GM23338 (cell line): ENCODE measurements around the gene RAMP3. TPM values are rescaled to one million over a fixed set of nuclear protein-coding genes. Genes with fewer than 3 reads are reported as not detected.

Source experiments
- ATAC-seq: fragments of 200-7000 bp; cut with Tn5 transposase; 3 replicates; pipeline ENCODE4 v1.9.1; 2020
- DNase-seq: peaks from one replicate; pipeline ENCODE4 v3.0.0-alpha.2; 2015; ENCODE audit warnings: low spot score
- H2AFZ ChIP-seq: fragments of 200-600 bp; sonication (generic); 2 replicates; pipeline ENCODE4 v1.8.0; 2016; ENCODE audit warnings: antibody characterized with exemption, mild to moderate bottlenecking, moderate library complexity
- H3F3A ChIP-seq: fragments of 200-600 bp; sonication (generic); replicated peaks from 2 replicates; pipeline ENCODE4 v1.8.0; 2017; ENCODE audit warnings: antibody characterized with exemption, mixed run types, low read depth
- H3K27ac ChIP-seq: fragments of 200-600 bp; sonication (generic); 2 replicates; pipeline ENCODE4 v1.6.1; 2016; ENCODE audit warnings: low read depth
- H3K27me3 ChIP-seq: fragments of 200-600 bp; sonication (generic); 2 replicates; pipeline ENCODE4 v1.8.0; 2016; ENCODE audit warnings: mild to moderate bottlenecking, mixed run types, moderate library complexity; ENCODE audit not compliant: insufficient read depth
- H3K36me3 ChIP-seq: fragments of 200-600 bp; sonication (generic); 2 replicates; pipeline ENCODE4 v1.8.0; 2016; ENCODE audit warnings: mild to moderate bottlenecking; ENCODE audit not compliant: insufficient read depth
- H3K4me1 ChIP-seq: fragments of 200-600 bp; sonication (generic); 2 replicates; pipeline ENCODE4 v1.8.0; 2016; ENCODE audit warnings: mild to moderate bottlenecking, moderate library complexity; ENCODE audit not compliant: insufficient read depth
- H3K4me2 ChIP-seq: fragments of 200-600 bp; sonication (generic); 2 replicates; pipeline ENCODE4 v1.7.1; 2017; ENCODE audit warnings: mixed run types
- H3K4me3 ChIP-seq: fragments of 200-600 bp; sonication (generic); 2 replicates; pipeline ENCODE4 v1.6.1; 2016; ENCODE audit warnings: mixed run types
- H3K79me2 ChIP-seq: fragments of 200-600 bp; sonication (generic); replicated peaks from 2 replicates; pipeline ENCODE4 v1.8.0; 2017; ENCODE audit warnings: mild to moderate bottlenecking; ENCODE audit not compliant: insufficient read depth
- H3K9me2 ChIP-seq: fragments of 200-600 bp; sonication (generic); 2 replicates; pipeline ENCODE4 v1.8.0; 2017; ENCODE audit not compliant: insufficient read depth
- H4K20me1 ChIP-seq: fragments of 200-600 bp; sonication (generic); replicated peaks from 2 replicates; pipeline ENCODE4 v1.8.0; 2017; ENCODE audit warnings: mild to moderate bottlenecking; ENCODE audit not compliant: insufficient read depth
- H3K27ac Mint-ChIP-seq: 2 replicates; pipeline ENCODE4 v1.8.0; 2020; ENCODE audit warnings: inconsistent platforms, mild to moderate bottlenecking, moderate library complexity, mixed read lengths
- H3K27me3 Mint-ChIP-seq: 3 replicates; pipeline ENCODE4 v1.8.0; 2022; ENCODE audit warnings: low read depth, mild to moderate bottlenecking, moderate library complexity, mixed read lengths, inconsistent platforms; ENCODE audit not compliant: insufficient read depth, poor library complexity
- H3K36me3 Mint-ChIP-seq: 3 replicates; pipeline ENCODE4 v1.8.0; 2021; ENCODE audit warnings: low read depth, mild to moderate bottlenecking, inconsistent platforms, moderate library complexity, mixed read lengths
- H3K4me1 Mint-ChIP-seq: 3 replicates; pipeline ENCODE4 v1.8.0; 2020; ENCODE audit warnings: mild to moderate bottlenecking, inconsistent platforms, mixed read lengths
- H3K4me3 Mint-ChIP-seq: 3 replicates; pipeline ENCODE4 v1.8.0; 2021; ENCODE audit warnings: moderate library complexity, mild to moderate bottlenecking, inconsistent platforms, mixed read lengths
- H3K9me3 Mint-ChIP-seq: 3 replicates; pipeline ENCODE4 v1.8.0; 2020; ENCODE audit warnings: moderate library complexity, mild to moderate bottlenecking, inconsistent platforms, mixed read lengths
- CREB1 ChIP-seq: fragments of 250-450 bp; sonication (Bioruptor Pico); IDR thresholded peaks from 2 replicates; pipeline ENCODE4 v1.5.0; 2020; ENCODE audit warnings: low read depth, mild to moderate bottlenecking, moderate library complexity
- CTCF ChIP-seq, 2 experiments: fragments of 200-600 bp in 1 of 2; sonication (generic) in 1 of 2; conservative IDR thresholded peaks; 2 replicates each; pipeline versions ENCODE4 v1.5.1 to v1.6.1; 2016 to 2017; ENCODE audit warnings: antibody characterized with exemption in 2 of 2, low read depth in 2 of 2, mild to moderate bottlenecking in 2 of 2, moderate library complexity in 1 of 2
- EZH2 ChIP-seq: fragments of 200-600 bp; sonication (generic); IDR thresholded peaks from one replicate; pipeline ENCODE4 v1.8.0; 2017; ENCODE audit warnings: antibody characterized with exemption, mild to moderate bottlenecking, low read depth; ENCODE audit not compliant: unreplicated experiment
- EZH2phosphoT487 ChIP-seq: fragments of 200-600 bp; sonication (generic); IDR thresholded peaks from one replicate; pipeline ENCODE4 v1.8.1; 2018; ENCODE audit warnings: antibody characterized with exemption; ENCODE audit not compliant: unreplicated experiment
- NANOG ChIP-seq: IDR thresholded peaks from 2 replicates; pipeline ENCODE4 v1.6.1; 2016; ENCODE audit warnings: antibody characterized with exemption, borderline replicate concordance
- POLR2AphosphoS5 ChIP-seq: IDR thresholded peaks from 2 replicates; pipeline ENCODE4 v1.6.1; 2016; ENCODE audit warnings: antibody characterized with exemption, low read depth
- STAT1 ChIP-seq: IDR thresholded peaks from one replicate; pipeline ENCODE4 v1.6.1; 2016; ENCODE audit warnings: antibody characterized with exemption; ENCODE audit not compliant: unreplicated experiment
- ZNF114 ChIP-seq: fragments of 250-450 bp; sonication (Bioruptor Pico); IDR thresholded peaks from 2 replicates; pipeline ENCODE4 v1.5.0; 2020; ENCODE audit warnings: mild to moderate bottlenecking, moderate library complexity
- polyA plus RNA-seq: library from polyadenylated mRNA; unstranded; fragments of >200 nt; fragmentation: Nextera tagmentation; extraction: Ambion mirVana; gene quantifications from 2 replicates; pipeline ENCODE4 v1.2.1, GENCODE V29; 2016
- total RNA-seq: library from RNA; depleted of rRNA; stranded (reverse); fragments of >200 nt; shearing (Covaris generic); gene quantifications from 2 replicates; pipeline ENCODE4 v1.2.3, GENCODE V29; 2014
- TF ChIP-seq, protein P1 (sequence below): IDR thresholded peaks from one replicate; pipeline ENCODE4 v1.6.1; 2018; ENCODE audit warnings: antibody characterized with exemption; ENCODE audit not compliant: unreplicated experiment
- TF ChIP-seq, protein P2 (sequence below): fragments of 250-450 bp; sonication (Bioruptor Pico); IDR thresholded peaks from 2 replicates; pipeline ENCODE4 v1.5.0; 2020; ENCODE audit warnings: mild to moderate bottlenecking, moderate library complexity

Gene RAMP3
- total and polyA plus RNA-seq, 2 experiments from 2014 or later: 1.1 to 4.6 TPM

DNA sequence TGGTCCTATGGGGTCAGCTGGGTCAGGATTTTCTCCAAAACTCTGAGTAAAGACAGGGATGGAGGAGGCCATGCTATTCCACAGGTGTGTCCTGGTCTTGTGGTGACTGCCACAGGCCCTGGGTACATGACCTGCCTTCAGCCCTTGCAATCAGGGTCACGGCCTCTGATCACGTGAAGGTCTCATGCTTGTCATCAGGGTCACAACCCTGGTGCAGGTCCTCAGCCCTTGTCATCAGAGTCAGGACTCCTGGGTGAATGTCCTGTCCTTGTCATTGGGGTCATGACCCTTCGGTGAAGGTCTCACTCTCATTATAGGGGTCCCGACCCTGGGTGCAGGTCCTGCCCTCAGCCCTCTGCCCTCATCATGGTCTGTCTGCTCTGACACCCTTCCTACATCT lies 24.2 kb upstream of the RAMP3 start (continued):
- TF ChIP-seq, protein P1, sequence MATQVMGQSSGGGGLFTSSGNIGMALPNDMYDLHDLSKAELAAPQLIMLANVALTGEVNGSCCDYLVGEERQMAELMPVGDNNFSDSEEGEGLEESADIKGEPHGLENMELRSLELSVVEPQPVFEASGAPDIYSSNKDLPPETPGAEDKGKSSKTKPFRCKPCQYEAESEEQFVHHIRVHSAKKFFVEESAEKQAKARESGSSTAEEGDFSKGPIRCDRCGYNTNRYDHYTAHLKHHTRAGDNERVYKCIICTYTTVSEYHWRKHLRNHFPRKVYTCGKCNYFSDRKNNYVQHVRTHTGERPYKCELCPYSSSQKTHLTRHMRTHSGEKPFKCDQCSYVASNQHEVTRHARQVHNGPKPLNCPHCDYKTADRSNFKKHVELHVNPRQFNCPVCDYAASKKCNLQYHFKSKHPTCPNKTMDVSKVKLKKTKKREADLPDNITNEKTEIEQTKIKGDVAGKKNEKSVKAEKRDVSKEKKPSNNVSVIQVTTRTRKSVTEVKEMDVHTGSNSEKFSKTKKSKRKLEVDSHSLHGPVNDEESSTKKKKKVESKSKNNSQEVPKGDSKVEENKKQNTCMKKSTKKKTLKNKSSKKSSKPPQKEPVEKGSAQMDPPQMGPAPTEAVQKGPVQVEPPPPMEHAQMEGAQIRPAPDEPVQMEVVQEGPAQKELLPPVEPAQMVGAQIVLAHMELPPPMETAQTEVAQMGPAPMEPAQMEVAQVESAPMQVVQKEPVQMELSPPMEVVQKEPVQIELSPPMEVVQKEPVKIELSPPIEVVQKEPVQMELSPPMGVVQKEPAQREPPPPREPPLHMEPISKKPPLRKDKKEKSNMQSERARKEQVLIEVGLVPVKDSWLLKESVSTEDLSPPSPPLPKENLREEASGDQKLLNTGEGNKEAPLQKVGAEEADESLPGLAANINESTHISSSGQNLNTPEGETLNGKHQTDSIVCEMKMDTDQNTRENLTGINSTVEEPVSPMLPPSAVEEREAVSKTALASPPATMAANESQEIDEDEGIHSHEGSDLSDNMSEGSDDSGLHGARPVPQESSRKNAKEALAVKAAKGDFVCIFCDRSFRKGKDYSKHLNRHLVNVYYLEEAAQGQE: no peak
- TF ChIP-seq CREB1 (CRISPR knock-in tag): no peak
- TF ChIP-seq POLR2AphosphoS5: no peak
- no peak for TF ChIP-seq NANOG

DNA sequence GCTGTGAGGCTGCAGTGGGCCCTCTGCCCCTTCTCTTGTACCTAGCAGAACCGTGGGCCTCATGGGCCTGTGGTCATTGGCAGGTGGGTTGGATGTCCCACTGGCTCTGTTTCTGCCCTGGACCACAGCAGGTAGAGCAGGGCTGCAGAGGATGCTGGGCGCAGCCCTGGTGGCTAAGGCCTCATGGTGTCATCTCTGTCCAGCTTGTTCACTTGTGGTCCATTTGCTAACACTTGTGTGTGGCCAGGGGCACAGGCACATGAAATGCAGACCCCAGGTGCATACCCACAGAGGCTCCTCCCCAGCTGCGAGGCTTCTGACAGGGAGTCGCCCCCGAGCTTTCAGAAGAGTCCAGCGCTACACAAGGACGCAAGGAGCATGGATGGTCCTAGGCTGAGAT lies 23.7 kb upstream of the RAMP3 start:
- no peaks in the 10 kb centered on the region for H4K20me1 ChIP-seq
- no peak for DNase-seq
- H3K9me2 ChIP-seq: no peaks in the 10 kb centered on the region
- H3K4me2 ChIP-seq: no peak overlapping the region
- no peak for ATAC-seq
- H3K36me3 ChIP-seq: no peaks in the 10 kb centered on the region
- no peak overlapping the region for H3K4me3 Mint-ChIP-seq
- no peak overlapping the region for H3K27ac Mint-ChIP-seq
- no peaks in the 10 kb centered on the region for H3K79me2 ChIP-seq
- H3K27me3 Mint-ChIP-seq: peaks cover 6% of the 10 kb centered on the region
- no peak overlapping the region for H3K27ac ChIP-seq
- H3K4me1 ChIP-seq: no peaks in the 10 kb centered on the region
- no peaks in the 10 kb centered on the region for H3K36me3 Mint-ChIP-seq
- H3F3A ChIP-seq: no peaks in the 10 kb centered on the region; the same call in 1 of the 2 replicates
- H3K27me3 ChIP-seq: no peaks in the 10 kb centered on the region
- H2AFZ ChIP-seq: no peak overlapping the region
- H3K9me3 Mint-ChIP-seq: no peaks in the 10 kb centered on the region
- no peak overlapping the region for H3K4me3 ChIP-seq
- peaks cover 11% of the 10 kb centered on the region; the same call in 2 of the 3 replicates for H3K4me1 Mint-ChIP-seq
- TF ChIP-seq, protein P2, sequence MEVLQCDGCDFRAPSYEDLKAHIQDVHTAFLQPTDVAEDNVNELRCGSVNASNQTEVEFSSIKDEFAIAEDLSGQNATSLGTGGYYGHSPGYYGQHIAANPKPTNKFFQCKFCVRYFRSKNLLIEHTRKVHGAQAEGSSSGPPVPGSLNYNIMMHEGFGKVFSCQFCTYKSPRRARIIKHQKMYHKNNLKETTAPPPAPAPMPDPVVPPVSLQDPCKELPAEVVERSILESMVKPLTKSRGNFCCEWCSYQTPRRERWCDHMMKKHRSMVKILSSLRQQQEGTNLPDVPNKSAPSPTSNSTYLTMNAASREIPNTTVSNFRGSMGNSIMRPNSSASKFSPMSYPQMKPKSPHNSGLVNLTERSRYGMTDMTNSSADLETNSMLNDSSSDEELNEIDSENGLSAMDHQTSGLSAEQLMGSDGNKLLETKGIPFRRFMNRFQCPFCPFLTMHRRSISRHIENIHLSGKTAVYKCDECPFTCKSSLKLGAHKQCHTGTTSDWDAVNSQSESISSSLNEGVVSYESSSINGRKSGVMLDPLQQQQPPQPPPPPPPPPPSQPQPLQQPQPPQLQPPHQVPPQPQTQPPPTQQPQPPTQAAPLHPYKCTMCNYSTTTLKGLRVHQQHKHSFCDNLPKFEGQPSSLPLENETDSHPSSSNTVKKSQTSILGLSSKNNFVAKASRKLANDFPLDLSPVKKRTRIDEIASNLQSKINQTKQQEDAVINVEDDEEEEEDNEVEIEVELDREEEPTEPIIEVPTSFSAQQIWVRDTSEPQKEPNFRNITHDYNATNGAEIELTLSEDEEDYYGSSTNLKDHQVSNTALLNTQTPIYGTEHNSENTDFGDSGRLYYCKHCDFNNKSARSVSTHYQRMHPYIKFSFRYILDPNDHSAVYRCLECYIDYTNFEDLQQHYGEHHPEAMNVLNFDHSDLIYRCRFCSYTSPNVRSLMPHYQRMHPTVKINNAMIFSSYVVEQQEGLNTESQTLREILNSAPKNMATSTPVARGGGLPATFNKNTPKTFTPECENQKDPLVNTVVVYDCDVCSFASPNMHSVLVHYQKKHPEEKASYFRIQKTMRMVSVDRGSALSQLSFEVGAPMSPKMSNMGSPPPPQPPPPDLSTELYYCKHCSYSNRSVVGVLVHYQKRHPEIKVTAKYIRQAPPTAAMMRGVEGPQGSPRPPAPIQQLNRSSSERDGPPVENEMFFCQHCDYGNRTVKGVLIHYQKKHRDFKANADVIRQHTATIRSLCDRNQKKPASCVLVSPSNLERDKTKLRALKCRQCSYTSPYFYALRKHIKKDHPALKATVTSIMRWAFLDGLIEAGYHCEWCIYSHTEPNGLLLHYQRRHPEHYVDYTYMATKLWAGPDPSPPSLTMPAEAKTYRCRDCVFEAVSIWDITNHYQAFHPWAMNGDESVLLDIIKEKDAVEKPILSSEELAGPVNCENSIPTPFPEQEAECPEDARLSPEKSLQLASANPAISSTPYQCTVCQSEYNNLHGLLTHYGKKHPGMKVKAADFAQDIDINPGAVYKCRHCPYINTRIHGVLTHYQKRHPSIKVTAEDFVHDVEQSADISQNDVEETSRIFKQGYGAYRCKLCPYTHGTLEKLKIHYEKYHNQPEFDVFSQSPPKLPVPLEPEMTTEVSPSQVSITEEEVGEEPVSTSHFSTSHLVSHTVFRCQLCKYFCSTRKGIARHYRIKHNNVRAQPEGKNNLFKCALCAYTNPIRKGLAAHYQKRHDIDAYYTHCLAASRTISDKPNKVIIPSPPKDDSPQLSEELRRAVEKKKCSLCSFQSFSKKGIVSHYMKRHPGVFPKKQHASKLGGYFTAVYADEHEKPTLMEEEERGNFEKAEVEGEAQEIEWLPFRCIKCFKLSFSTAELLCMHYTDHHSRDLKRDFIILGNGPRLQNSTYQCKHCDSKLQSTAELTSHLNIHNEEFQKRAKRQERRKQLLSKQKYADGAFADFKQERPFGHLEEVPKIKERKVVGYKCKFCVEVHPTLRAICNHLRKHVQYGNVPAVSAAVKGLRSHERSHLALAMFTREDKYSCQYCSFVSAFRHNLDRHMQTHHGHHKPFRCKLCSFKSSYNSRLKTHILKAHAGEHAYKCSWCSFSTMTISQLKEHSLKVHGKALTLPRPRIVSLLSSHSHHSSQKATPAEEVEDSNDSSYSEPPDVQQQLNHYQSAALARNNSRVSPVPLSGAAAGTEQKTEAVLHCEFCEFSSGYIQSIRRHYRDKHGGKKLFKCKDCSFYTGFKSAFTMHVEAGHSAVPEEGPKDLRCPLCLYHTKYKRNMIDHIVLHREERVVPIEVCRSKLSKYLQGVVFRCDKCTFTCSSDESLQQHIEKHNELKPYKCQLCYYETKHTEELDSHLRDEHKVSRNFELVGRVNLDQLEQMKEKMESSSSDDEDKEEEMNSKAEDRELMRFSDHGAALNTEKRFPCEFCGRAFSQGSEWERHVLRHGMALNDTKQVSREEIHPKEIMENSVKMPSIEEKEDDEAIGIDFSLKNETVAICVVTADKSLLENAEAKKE: no peak
- TF ChIP-seq ZNF114 (no peak), POLR2AphosphoS5 (no peak), EZH2 (no peak), NANOG (no peak), EZH2phosphoT487 (no peak), CTCF (conservative IDR thresholded peaks at IDR 0.05; ENCODE audit: low read depth in 2 of 2) (no peak), STAT1 (no peak)
- TF ChIP-seq, protein P1: no peak
